Measurements from ENCODE around the gene NHEJ1. TPM values are rescaled to one million over a fixed set of nuclear protein-coding genes. Genes with fewer than 3 reads are reported as not detected.
"Not testable (repeated sequence)": the region's sequence is repeated elsewhere in the genome, so short reads cannot be mapped to it uniquely, and the experiment has no call there.

The NHEJ1 gene
- total RNA-seq, 2 donors from 2014 or later, result 8.9 to 9.3 TPM

GRCh38 chr2:219206328-219207133 lies 45.9 kb upstream of the NHEJ1 start, which contains the start of gene ZFAND2B:
Gene ZFAND2B, plus strand, starts transcription at chr2:219206782. Its CDS starts 206 bp downstream, at chr2:219206988.
- Histone ChIP-seq H3K9me3 (no peaks in the 10 kb centered on the region), H3K27me3 (no peaks in the 10 kb centered on the region), H3K27ac (peak within 1 kb of the TSS; percentile 78 to 98 (median 94)), H3K4me1 (peaks cover 19% of the 10 kb centered on the region), H3K4me3 (peak within 1 kb of the TSS; percentile 51 to 53), H3K36me3 (replicated peaks in 1 of 2; ENCODE audit: insufficient read depth in 1 of 2, low read depth in 2 of 2) (peaks cover 0 to 1% of the 10 kb centered on the region in 2 donors)
- ATAC-seq, result peak; percentile 97
- peak; percentile 94 to 98 (median 96) for DNase-seq
- 1% methylated on average over 22 to 55 of the region's 76 CpGs for WGBS, 2 donors
- TF ChIP-seq CTCF (IDR thresholded peaks at IDR 0.05) (peak in 4 of 7 experiments; percentile 28 to 48 (median 39)), POLR2A (IDR thresholded peaks at IDR 0.05) (peak; percentile 94 to 97 (median 96))
- intact Hi-C loops (cut with DNase I), result no loop called here

GRCh38 chr2:219205981-219206327 lies 45.3 kb upstream of the NHEJ1 start:
- no peak for ATAC-seq
- no peak overlapping the region for H3K4me3 ChIP-seq
- TF ChIP-seq CTCF (IDR thresholded peaks at IDR 0.05) (no peak), POLR2A (IDR thresholded peaks at IDR 0.05) (no peak)
- intact Hi-C loops (cut with DNase I), result no loop called here
- peak overlapping the region; percentile 78 to 98 (median 94) for H3K27ac ChIP-seq
- no peaks in the 10 kb centered on the region for H3K27me3 ChIP-seq
- peaks cover 23% of the 10 kb centered on the region for H3K4me1 ChIP-seq
- peaks cover 0 to 1% of the 10 kb centered on the region in 2 donors for H3K36me3 ChIP-seq (replicated peaks in 1 of 2; ENCODE audit: insufficient read depth in 1 of 2, low read depth in 2 of 2)
- 4 to 5% methylated on average over 7 of the region's 7 CpGs for WGBS, 2 donors
- no peaks in the 10 kb centered on the region for H3K9me3 ChIP-seq
- DNase-seq, result no peak

GRCh38 chr2:219205165-219205538 lies 44.5 kb upstream of the NHEJ1 start:
- Histone ChIP-seq H3K27me3 (no peaks in the 10 kb centered on the region), H3K4me1 (peaks cover 26% of the 10 kb centered on the region), H3K27ac (no peak overlapping the region), H3K9me3 (no peaks in the 10 kb centered on the region), H3K4me3 (no peak overlapping the region), H3K36me3 (replicated peaks in 1 of 2; ENCODE audit: insufficient read depth in 1 of 2, low read depth in 2 of 2) (peaks cover 0 to 1% of the 10 kb centered on the region in 2 donors)
- DNase-seq (no peak), ATAC-seq (no peak)
- WGBS, 2 donors, result 82 to 83% methylated on average over 5 of the region's 5 CpGs
- intact Hi-C loops (cut with DNase I), result no loop called here
- TF ChIP-seq CTCF (IDR thresholded peaks at IDR 0.05) (no peak), POLR2A (IDR thresholded peaks at IDR 0.05) (no peak)

GRCh38 chr2:219204425-219205164 lies 44.0 kb upstream of the NHEJ1 start:
- Histone ChIP-seq H3K9me3 (no peaks in the 10 kb centered on the region), H3K4me3 (no peak overlapping the region), H3K36me3 (replicated peaks in 1 of 2; ENCODE audit: insufficient read depth in 1 of 2, low read depth in 2 of 2) (peaks cover 0 to 1% of the 10 kb centered on the region in 2 donors), H3K4me1 (peaks cover 26% of the 10 kb centered on the region), H3K27ac (no peak overlapping the region), H3K27me3 (no peaks in the 10 kb centered on the region)
- ATAC-seq (no peak), DNase-seq (peak in 1 of 4 donors; percentile 2)
- no peak for TF ChIP-seq POLR2A (IDR thresholded peaks at IDR 0.05)
- TF ChIP-seq CTCF (IDR thresholded peaks at IDR 0.05), result no peak
- WGBS, 2 donors, result 95% methylated on average over 7 of the region's 7 CpGs
- intact Hi-C loops (cut with DNase I), result no loop called here

- H3K4me3 ChIP-seq; intact Hi-C loops (cut with DNase I); H3K27me3 ChIP-seq; DNase-seq; H3K36me3 ChIP-seq (replicated peaks in 1 of 2; ENCODE audit: insufficient read depth in 1 of 2, low read depth in 2 of 2); ATAC-seq; H3K9me3 ChIP-seq: not testable (repeated sequence)
- H3K27ac ChIP-seq, result peak overlapping the region in 2 of 4 donors; percentile 49 to 53
- H3K4me1 ChIP-seq, result peaks cover 13% of the 10 kb centered on the region
- WGBS, 2 donors, result 77% methylated on average over 21 of the region's 21 CpGs; no CpG with 5 or more reads in 1 of the 2 donors
Measured at GRCh38 chr2:219201331-219201730, 40.7 kb upstream of the NHEJ1 start.

Measured in body of pancreas (tissue), 4 donors.